Liver (tissue), 9 donors: ENCODE measurements around the gene PPL. TPM values are rescaled to one million over a fixed set of nuclear protein-coding genes. Genes with fewer than 3 reads are reported as not detected.

Experiments
- DNase-seq: peaks from one replicate; pipeline ENCODE4 v3.0.0-alpha.2; 2017; ENCODE audit warnings: low spot score
- H3K27ac ChIP-seq, 2 donors: one replicate each; pipeline ENCODE4 v1.7.0; 2013; ENCODE audit warnings: inconsistent platforms in 2 of 2, low read length in 2 of 2, control low read depth in 1 of 2, low read depth in 1 of 2, mild to moderate bottlenecking in 1 of 2
- H3K27me3 ChIP-seq, 4 donors: one replicate each; pipeline versions ENCODE4 v1.6.1 to v1.7.0; 2013; ENCODE audit warnings: low read length in 3 of 4, inconsistent platforms in 1 of 4, mild to moderate bottlenecking in 1 of 4, moderate library complexity in 1 of 4; ENCODE audit not compliant: control insufficient read depth in 4 of 4, insufficient read depth in 4 of 4
- H3K36me3 ChIP-seq, 4 donors: one replicate each; pipeline versions ENCODE4 v1.6.1 to v1.7.0; 2013; ENCODE audit warnings: low read length in 3 of 4, mild to moderate bottlenecking in 3 of 4, low read depth in 1 of 4, moderate library complexity in 1 of 4; ENCODE audit not compliant: control insufficient read depth in 4 of 4, insufficient read depth in 3 of 4
- H3K4me1 ChIP-seq, 4 donors: one replicate each; pipeline versions ENCODE4 v1.6.1 to v1.7.0; 2013; ENCODE audit warnings: low read length in 3 of 4, mild to moderate bottlenecking in 3 of 4, moderate library complexity in 1 of 4; ENCODE audit not compliant: control insufficient read depth in 4 of 4, insufficient read depth in 4 of 4
- H3K4me3 ChIP-seq, 3 donors: one replicate each; pipeline versions ENCODE4 v1.6.1 to v1.7.0; 2013; ENCODE audit warnings: low read length in 3 of 3, control low read depth in 1 of 3, low read depth in 1 of 3, mild to moderate bottlenecking in 1 of 3
- H3K9ac ChIP-seq, 2 donors: one replicate each; pipeline ENCODE4 v1.7.0; 2013; ENCODE audit warnings: low read length in 2 of 2, mild to moderate bottlenecking in 2 of 2, moderate library complexity in 2 of 2, control low read depth in 1 of 2, low read depth in 1 of 2
- H3K9me3 ChIP-seq, 4 donors: one replicate each; pipeline versions ENCODE4 v1.6.1 to v1.7.0; 2013; ENCODE audit warnings: low read length in 3 of 4; ENCODE audit not compliant: control insufficient read depth in 4 of 4
- ATF3 ChIP-seq: IDR thresholded peaks from 2 replicates; pipeline ENCODE4 v1.6.1; 2016; ENCODE audit warnings: antibody characterized with exemption
- CTCF ChIP-seq: fragments of 150-350 bp; IDR thresholded peaks from 2 replicates; pipeline ENCODE4 v1.5.1; 2017; ENCODE audit warnings: improper control_type of control experiment, low read depth, low read length; ENCODE audit not compliant: missing input control
- EGR1 ChIP-seq, 2 donors: IDR thresholded peaks; 2 replicates each; pipeline ENCODE4 v1.6.1; 2016 to 2018; ENCODE audit warnings: antibody characterized with exemption in 2 of 2, low read depth in 2 of 2
- FOXA1 ChIP-seq: IDR thresholded peaks from 2 replicates; pipeline ENCODE4 v1.6.1; 2016; ENCODE audit warnings: antibody characterized with exemption
- FOXA2 ChIP-seq: IDR thresholded peaks from 2 replicates; pipeline ENCODE4 v1.6.1; 2016; ENCODE audit warnings: antibody characterized with exemption
- GABPA ChIP-seq, 2 donors: IDR thresholded peaks in 1 of 2; conservative IDR thresholded peaks in 1 of 2; 2 replicates each; pipeline ENCODE4 v1.6.1; 2016; ENCODE audit warnings: antibody characterized with exemption in 2 of 2, mild to moderate bottlenecking in 1 of 2, moderate library complexity in 1 of 2
- HNF4A ChIP-seq, 2 donors: conservative IDR thresholded peaks; 2 replicates each; pipeline ENCODE4 v1.6.1; 2016; ENCODE audit warnings: antibody characterized with exemption in 2 of 2, mild to moderate bottlenecking in 2 of 2
- HNF4G ChIP-seq: IDR thresholded peaks from 2 replicates; pipeline ENCODE4 v1.6.1; 2016; ENCODE audit warnings: antibody characterized with exemption
- JUND ChIP-seq, 2 donors: IDR thresholded peaks; 2 replicates each; pipeline ENCODE4 v1.6.1; 2016; ENCODE audit warnings: antibody characterized with exemption in 2 of 2
- MAX ChIP-seq: IDR thresholded peaks from 2 replicates; pipeline ENCODE4 v1.6.1; 2016; ENCODE audit warnings: antibody characterized with exemption
- NR2F2 ChIP-seq: IDR thresholded peaks from 2 replicates; pipeline ENCODE4 v1.6.1; 2016; ENCODE audit warnings: antibody characterized with exemption
- RAD21 ChIP-seq, 2 donors: IDR thresholded peaks; 2 replicates each; pipeline ENCODE4 v1.6.1; 2016; ENCODE audit warnings: antibody characterized with exemption in 2 of 2, mild to moderate bottlenecking in 2 of 2
- REST ChIP-seq: IDR thresholded peaks from 2 replicates; pipeline ENCODE4 v1.6.1; 2016; ENCODE audit warnings: antibody characterized with exemption, mild to moderate bottlenecking
- RXRA ChIP-seq, 2 donors: IDR thresholded peaks; 2 replicates each; pipeline ENCODE4 v1.6.1; 2017 to 2018; ENCODE audit warnings: antibody characterized with exemption in 2 of 2, mild to moderate bottlenecking in 1 of 2
- SP1 ChIP-seq: IDR thresholded peaks from 2 replicates; pipeline ENCODE4 v1.6.1; 2018; ENCODE audit warnings: antibody characterized with exemption, mild to moderate bottlenecking
- TAF1 ChIP-seq: conservative IDR thresholded peaks from 2 replicates; pipeline ENCODE4 v1.6.1; 2016; ENCODE audit warnings: antibody characterized with exemption, mild to moderate bottlenecking
- YY1 ChIP-seq: IDR thresholded peaks from 2 replicates; pipeline ENCODE4 v1.6.1; 2016; ENCODE audit warnings: antibody characterized with exemption, mild to moderate bottlenecking
- ZBTB33 ChIP-seq: IDR thresholded peaks from 2 replicates; pipeline ENCODE4 v1.6.1; 2016; ENCODE audit warnings: antibody characterized with exemption
- WGBS: extraction: QIAGEN DNeasy Blood & Tissue Kit; methylation state at CpG from one replicate; pipeline ENCODE4 v1.1.7; 2013; 5-methylcytosine and 5-hydroxymethylcytosine counted together
- polyA plus RNA-seq, 2 donors: library from polyadenylated mRNA; stranded (reverse) in 1 of 2; unstranded in 1 of 2; fragments of 200-250 nt in 1 of 2; fragments of >200 nt in 1 of 2; fragmentation: Nextera tagmentation in 1 of 2; extraction: Ambion mirVana in 1 of 2; gene quantifications; one replicate each; pipeline versions ENCODE4 v1.2.1 to v1.2.3, GENCODE V29; 2013 to 2015
- total RNA-seq, 2 donors: library from RNA; depleted of rRNA; stranded (reverse); fragments of >200 nt; gene quantifications; one replicate each; pipeline ENCODE4 v1.2.3, GENCODE V29; 2014
- donor health status: healthy.
- donor health status: healthy.
- donor health status: healthy.
- donor health status: healthy.
- donor health status: healthy.

PPL gene
- total and polyA plus RNA-seq, 4 donors = 2.1 to 26.0 (median 6.1) TPM

GRCh38 chr16:4925293-4925607 lies 11.7 kb downstream of the PPL start:
- H3K9ac ChIP-seq = no peak overlapping the region
- no peak for DNase-seq
- 63% methylated on average over 5 of the region's 5 CpGs for WGBS
- H3K4me3 ChIP-seq = no peak overlapping the region
- peaks cover 4 to 23% (median 17%) of the 10 kb centered on the region in 4 donors for H3K4me1 ChIP-seq
- no peak overlapping the region for H3K27ac ChIP-seq
- H3K36me3 ChIP-seq = peaks cover 0 to 6% (median 1%) of the 10 kb centered on the region in 4 donors
- no peaks in the 10 kb centered on the region for H3K27me3 ChIP-seq
- TF ChIP-seq ATF3 (no peak), TAF1 (no peak), RAD21 (IDR thresholded peaks at IDR 0.05) (no peak), FOXA1 (no peak), HNF4A (conservative IDR thresholded peaks at IDR 0.05) (no peak), YY1 (no peak), RXRA (IDR thresholded peaks at IDR 0.05) (no peak)
- H3K9me3 ChIP-seq = no peaks in the 10 kb centered on the region

GRCh38 chr16:4924593-4925292 lies 12.2 kb downstream of the PPL start:
- no peaks in the 10 kb centered on the region for H3K9me3 ChIP-seq
- no peaks in the 10 kb centered on the region for H3K27me3 ChIP-seq
- peaks cover 0 to 6% (median 1%) of the 10 kb centered on the region in 4 donors for H3K36me3 ChIP-seq
- H3K4me1 ChIP-seq = peaks cover 4 to 23% (median 17%) of the 10 kb centered on the region in 4 donors
- peak; percentile 51 for DNase-seq
- TF ChIP-seq RAD21 (IDR thresholded peaks at IDR 0.05) (peak; percentile 26 to 51), HNF4A (conservative IDR thresholded peaks at IDR 0.05) (peak; percentile 59 to 61), REST (no peak), CTCF (no peak), FOXA1 (no peak), ZBTB33 (no peak), HNF4G (no peak), YY1 (no peak), NR2F2 (no peak), TAF1 (no peak), SP1 (peak; percentile 61), FOXA2 (no peak), GABPA (IDR thresholded peaks at IDR 0.05 in 1 of 2, conservative IDR thresholded peaks at IDR 0.05 in 1 of 2) (no peak), EGR1 (IDR thresholded peaks at IDR 0.05; ENCODE audit: low read depth in 2 of 2) (no peak), ATF3 (no peak), RXRA (IDR thresholded peaks at IDR 0.05) (peak; percentile 54 to 65), MAX (no peak), JUND (IDR thresholded peaks at IDR 0.05) (peak in 1 of 2 donors; percentile 18)
- H3K4me3 ChIP-seq = no peak overlapping the region
- no peak overlapping the region for H3K27ac ChIP-seq
- no peak overlapping the region for H3K9ac ChIP-seq
- WGBS = 36% methylated on average over 12 of the region's 12 CpGs
